IPS-20b (cell line): Measurements from ENCODE around the gene FBXO41.
A peak's percentile ranks its signal among the peaks of the same experiment; 100 is the strongest.
"Not testable (repeated sequence)": the region's sequence is repeated elsewhere in the genome, so short reads cannot be mapped to it uniquely, and the experiment has no call there.

ENCODE experiments used
- H3K27ac ChIP-seq: one replicate; pipeline ENCODE4 v1.5.1; 2013; ENCODE audit warnings: low read length
- H3K27me3 ChIP-seq: 2 replicates; pipeline ENCODE4 v1.6.1; 2013; ENCODE audit warnings: mild to moderate bottlenecking, low read length, inconsistent platforms; ENCODE audit not compliant: insufficient read depth
- H3K36me3 ChIP-seq: 2 replicates; pipeline ENCODE4 v1.6.1; 2013; ENCODE audit warnings: low read depth, mild to moderate bottlenecking, inconsistent platforms, low read length, moderate library complexity; ENCODE audit not compliant: insufficient read depth
- H3K4me1 ChIP-seq: 2 replicates; pipeline ENCODE4 v1.6.1; 2013; ENCODE audit warnings: mild to moderate bottlenecking, control low read depth, inconsistent platforms, low read length, moderate library complexity; ENCODE audit not compliant: insufficient read depth
- H3K4me3 ChIP-seq: 2 replicates; pipeline ENCODE4 v1.5.1; 2013; ENCODE audit warnings: mild to moderate bottlenecking, low read length, inconsistent platforms
- H3K9ac ChIP-seq: 2 replicates; pipeline ENCODE4 v1.6.1; 2013; ENCODE audit warnings: low read depth, mild to moderate bottlenecking, inconsistent platforms, low read length, moderate library complexity
- H3K9me3 ChIP-seq: 2 replicates; pipeline ENCODE4 v1.6.1; 2013; ENCODE audit warnings: mild to moderate bottlenecking, low read depth, low read length, inconsistent platforms; ENCODE audit not compliant: insufficient read depth

The FBXO41 gene

GRCh38 chr2:73266061-73266901, 18.0 kb downstream of the FBXO41 start:
- Histone ChIP-seq H3K27me3 (peaks cover 48% of the 10 kb centered on the region), H3K9me3 (no peaks in the 10 kb centered on the region), H3K36me3 (peaks cover 4% of the 10 kb centered on the region; the same call in 1 of the 2 replicates), H3K27ac (no peak overlapping the region), H3K9ac (no peak overlapping the region), H3K4me1 (no peaks in the 10 kb centered on the region), H3K4me3 (no peak overlapping the region)

GRCh38 chr2:73265298-73266060, 18.8 kb downstream of the FBXO41 start:
- H3K27ac ChIP-seq = no peak overlapping the region
- H3K9me3 ChIP-seq = no peaks in the 10 kb centered on the region
- H3K27me3 ChIP-seq = peaks cover 40% of the 10 kb centered on the region
- H3K4me1 ChIP-seq = no peaks in the 10 kb centered on the region; the same call in 1 of the 2 replicates
- no peak overlapping the region for H3K4me3 ChIP-seq
- H3K36me3 ChIP-seq = peaks cover 4% of the 10 kb centered on the region; the same call in 1 of the 2 replicates
- no peak overlapping the region for H3K9ac ChIP-seq

- Histone ChIP-seq H3K27ac (no peak overlapping the region), H3K27me3 (peaks cover 33% of the 10 kb centered on the region), H3K36me3 (peaks cover 8% of the 10 kb centered on the region; the same call in 1 of the 2 replicates), H3K9ac (no peak overlapping the region), H3K4me3 (no peak overlapping the region), H3K9me3 (no peaks in the 10 kb centered on the region), H3K4me1 (no peaks in the 10 kb centered on the region; the same call in 1 of the 2 replicates)
These were observed 19.5 kb downstream of the FBXO41 start for GRCh38 chr2:73264783-73265182.

- H3K4me3 ChIP-seq = no peak overlapping the region
- H3K36me3 ChIP-seq = peaks cover 12% of the 10 kb centered on the region; the same call in 1 of the 2 replicates
These were observed 20.0 kb downstream of the FBXO41 start for GRCh38 chr2:73264332-73264606.

GRCh38 chr2:73263540-73264331, 20.5 kb downstream of the FBXO41 start:
- peaks cover 12% of the 10 kb centered on the region; the same call in 1 of the 2 replicates for H3K36me3 ChIP-seq
- no peak overlapping the region for H3K9ac ChIP-seq
- no peak overlapping the region for H3K4me3 ChIP-seq
- no peak overlapping the region for H3K27ac ChIP-seq
- H3K4me1 ChIP-seq = no peaks in the 10 kb centered on the region; the same call in 1 of the 2 replicates
- no peaks in the 10 kb centered on the region for H3K9me3 ChIP-seq
- H3K27me3 ChIP-seq = peaks cover 22% of the 10 kb centered on the region

More at GRCh38 chr2:73264332-73264606, 20.0 kb downstream of the FBXO41 start:
- Histone ChIP-seq H3K4me1 (no peaks in the 10 kb centered on the region; the same call in 1 of the 2 replicates), H3K9ac (no peak overlapping the region), H3K27me3 (peaks cover 27% of the 10 kb centered on the region), H3K9me3 (no peaks in the 10 kb centered on the region), H3K27ac (no peak overlapping the region)

GRCh38 chr2:73262691-73263429, 21.4 kb downstream of the FBXO41 start:
- not testable (repeated sequence) for H3K9ac ChIP-seq, H3K9me3 ChIP-seq, H3K4me3 ChIP-seq, H3K4me1 ChIP-seq, H3K27ac ChIP-seq
- Histone ChIP-seq H3K27me3 (peaks cover 13% of the 10 kb centered on the region), H3K36me3 (peaks cover 17% of the 10 kb centered on the region; the same call in 1 of the 2 replicates)

- H3K9me3 ChIP-seq = no peaks in the 10 kb centered on the region
- peaks cover 17% of the 10 kb centered on the region; the same call in 1 of the 2 replicates for H3K36me3 ChIP-seq
- H3K27me3 ChIP-seq = peaks cover 7% of the 10 kb centered on the region
- no peak overlapping the region for H3K27ac ChIP-seq
- H3K4me1 ChIP-seq = no peaks in the 10 kb centered on the region; the same call in 1 of the 2 replicates
- H3K4me3 ChIP-seq = no peak overlapping the region
- H3K9ac ChIP-seq = no peak overlapping the region
These were observed 22.1 kb downstream of the FBXO41 start for GRCh38 chr2:73262108-73262651.

- peaks cover 17% of the 10 kb centered on the region; the same call in 1 of the 2 replicates for H3K36me3 ChIP-seq
- no peaks in the 10 kb centered on the region for H3K9me3 ChIP-seq
- no peak overlapping the region for H3K4me3 ChIP-seq
- H3K4me1 ChIP-seq = no peaks in the 10 kb centered on the region; the same call in 1 of the 2 replicates
- H3K9ac ChIP-seq = peak overlapping the region; percentile 32; the same call in 1 of the 2 replicates
- no peak overlapping the region for H3K27ac ChIP-seq
- H3K27me3 ChIP-seq = no peaks in the 10 kb centered on the region
These were observed 23.8 kb downstream of the FBXO41 start for GRCh38 chr2:73260338-73260984.

- H3K27ac ChIP-seq = no peak overlapping the region
- H3K36me3 ChIP-seq = peaks cover 17% of the 10 kb centered on the region; the same call in 1 of the 2 replicates
- no peak overlapping the region for H3K4me3 ChIP-seq
- no peaks in the 10 kb centered on the region for H3K9me3 ChIP-seq
- no peaks in the 10 kb centered on the region for H3K27me3 ChIP-seq
- H3K4me1 ChIP-seq = no peaks in the 10 kb centered on the region; the same call in 1 of the 2 replicates
- H3K9ac ChIP-seq = no peak overlapping the region
These were observed 24.5 kb downstream of the FBXO41 start for GRCh38 chr2:73259704-73260337.

GRCh38 chr2:73259276-73259675, 25.0 kb downstream of the FBXO41 start:
- H3K27ac ChIP-seq = no peak overlapping the region
- no peak overlapping the region for H3K9ac ChIP-seq
- peaks cover 22% of the 10 kb centered on the region; the same call in 1 of the 2 replicates for H3K36me3 ChIP-seq
- H3K27me3 ChIP-seq = no peaks in the 10 kb centered on the region
- H3K9me3 ChIP-seq = no peaks in the 10 kb centered on the region
- no peaks in the 10 kb centered on the region; the same call in 1 of the 2 replicates for H3K4me1 ChIP-seq
- H3K4me3 ChIP-seq = no peak overlapping the region
